Kasumi-1 (cell line): Measurements from ENCODE around the gene CNP.

Experiments used
- DNase-seq, 2 experiments: peaks; one replicate each; lab custom pipeline; 2025; lab: John Stamatoyannopoulos, UW

The CNP gene

DNA sequence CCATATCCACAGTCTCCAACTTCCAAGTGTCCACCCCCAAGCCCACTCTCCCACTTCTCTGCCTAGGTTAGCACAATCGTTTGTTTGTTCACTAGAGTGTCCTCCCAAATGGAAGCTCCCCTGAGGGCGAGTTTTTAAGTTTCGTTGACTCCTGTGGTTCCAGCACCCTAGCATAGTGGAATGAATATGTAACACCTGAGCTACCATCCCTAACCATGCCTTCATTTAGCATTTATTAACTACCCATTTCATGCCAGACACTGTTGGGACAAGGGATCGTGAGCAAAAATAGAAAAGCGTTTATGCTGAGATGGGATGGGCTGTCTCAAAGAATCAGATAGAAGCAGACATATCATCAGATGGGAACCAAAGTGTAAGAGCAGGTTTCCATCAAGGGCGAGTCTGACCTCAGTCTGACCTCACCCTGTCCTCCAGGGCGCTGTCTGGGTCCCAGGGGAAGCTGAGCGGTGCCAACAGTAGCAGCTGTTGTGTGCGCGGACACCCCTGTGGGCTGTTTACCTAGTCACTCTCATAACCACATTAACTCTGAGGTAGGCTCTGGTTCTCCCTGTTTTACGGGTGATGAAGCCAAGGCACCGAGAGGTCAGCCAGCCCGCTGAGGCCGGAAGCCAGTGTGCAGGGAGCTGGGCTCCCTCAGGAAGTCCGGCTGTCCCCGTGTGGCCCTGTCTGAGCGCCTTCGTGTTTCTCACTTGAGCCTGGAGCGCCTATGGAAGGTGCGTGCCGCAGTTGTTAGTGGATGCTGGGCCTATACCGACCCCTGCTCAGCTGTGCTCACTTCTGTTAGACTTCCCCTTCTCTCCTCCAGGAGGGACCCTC is 6.2 kb downstream of the CNP start:
- no peak for DNase-seq

DNA sequence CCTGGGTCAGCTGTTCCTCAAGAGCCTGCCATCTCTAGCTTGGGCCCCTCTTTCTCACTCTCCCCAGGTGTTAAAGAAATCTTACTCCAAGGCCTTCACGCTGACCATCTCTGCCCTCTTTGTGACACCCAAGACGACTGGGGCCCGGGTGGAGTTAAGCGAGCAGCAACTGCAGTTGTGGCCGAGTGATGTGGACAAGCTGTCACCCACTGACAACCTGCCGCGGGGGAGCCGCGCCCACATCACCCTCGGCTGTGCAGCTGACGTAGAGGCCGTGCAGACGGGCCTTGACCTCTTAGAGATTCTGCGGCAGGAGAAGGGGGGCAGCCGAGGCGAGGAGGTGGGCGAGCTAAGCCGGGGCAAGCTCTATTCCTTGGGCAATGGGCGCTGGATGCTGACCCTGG is 6.8 kb downstream of the CNP start:
- no peak for DNase-seq

DNA sequence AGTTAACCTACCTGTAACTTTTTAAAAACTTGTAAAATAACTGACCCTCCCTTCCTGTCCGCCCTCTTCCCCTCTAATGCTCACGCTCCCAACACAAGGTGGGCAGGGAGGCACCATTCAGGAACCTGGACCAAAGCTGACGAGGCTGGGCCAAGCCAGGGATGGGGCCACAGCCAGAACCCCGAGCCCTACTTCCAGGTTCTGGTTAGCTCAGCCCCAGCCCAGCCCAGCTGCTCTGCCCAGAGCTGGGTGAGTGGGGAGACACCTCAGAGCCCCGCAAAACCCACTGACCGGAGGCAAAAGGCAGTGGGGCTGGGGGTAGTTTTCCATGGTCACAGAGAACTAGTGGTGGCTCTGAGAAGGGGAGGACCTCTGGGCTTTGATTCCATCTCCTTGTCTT is 7.4 kb downstream of the CNP start:
- no peak for DNase-seq

DNA sequence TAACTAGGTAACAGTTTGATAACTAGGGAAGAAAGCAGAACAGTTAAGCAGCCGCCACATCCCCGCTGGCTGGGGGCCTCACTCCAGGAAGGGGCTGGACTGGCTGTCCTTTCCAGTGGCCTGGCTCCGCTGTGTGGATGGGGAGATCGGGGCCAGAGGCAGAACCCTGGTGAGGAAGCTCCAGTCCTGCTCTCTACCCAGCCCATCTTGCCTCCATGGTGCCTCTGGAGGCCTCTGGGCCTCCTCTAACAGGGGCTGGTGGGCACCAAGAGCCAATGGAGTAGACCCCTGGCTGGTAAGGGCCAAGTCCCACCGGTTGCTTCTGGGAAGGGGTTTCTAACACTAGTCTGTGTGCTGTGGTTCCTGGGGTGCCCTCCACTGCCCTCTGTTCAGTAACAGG is 8.1 kb downstream of the CNP start:
- no peak for DNase-seq

DNA sequence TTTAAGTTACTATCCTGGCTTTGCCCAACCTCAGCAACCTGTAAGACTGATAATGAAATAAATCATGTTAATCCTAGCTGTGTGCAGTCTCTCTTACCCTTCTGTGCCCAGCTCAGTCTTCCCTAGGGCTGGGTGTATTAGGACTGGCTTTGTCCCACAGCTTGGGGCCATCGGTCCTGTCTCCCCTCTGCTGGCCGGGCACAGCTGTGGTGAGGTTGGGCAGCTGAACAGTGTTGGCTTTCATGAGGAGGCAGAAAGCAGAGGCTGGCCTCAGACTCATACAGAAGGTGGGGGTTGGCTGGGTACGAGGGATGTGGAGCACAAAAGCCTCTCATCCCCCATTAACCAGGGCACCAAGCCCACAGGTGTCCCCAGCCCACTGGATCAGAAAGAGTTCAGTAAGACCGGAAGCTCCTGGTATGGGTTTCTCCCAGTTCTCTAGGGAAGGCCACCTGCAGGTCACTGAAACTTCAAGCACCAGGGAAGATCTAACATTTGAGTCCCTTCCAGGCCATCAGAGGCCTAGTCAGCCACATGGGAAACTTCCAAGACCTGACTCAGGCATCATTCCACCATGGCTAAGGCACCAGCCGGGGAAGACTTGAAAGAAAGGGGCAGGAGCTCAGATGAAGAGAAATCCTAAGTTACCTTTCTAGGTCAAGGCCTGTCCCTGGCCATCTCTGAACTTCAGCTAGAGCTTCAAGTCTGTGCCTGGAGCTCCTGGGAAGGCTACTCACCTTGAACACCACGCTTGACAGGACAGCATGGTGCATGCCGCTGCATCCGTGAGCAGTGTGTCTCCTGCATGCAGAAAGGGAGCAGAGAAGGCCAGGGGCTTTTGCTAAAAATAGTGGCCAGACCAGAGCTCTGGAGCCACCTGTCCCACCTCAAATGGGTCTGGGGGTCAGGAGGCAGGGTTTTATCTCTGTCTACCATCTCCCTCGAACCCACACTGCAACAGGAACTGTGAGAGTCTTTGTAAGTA is 8.8 kb downstream of the CNP start:
- no peak for DNase-seq

DNA sequence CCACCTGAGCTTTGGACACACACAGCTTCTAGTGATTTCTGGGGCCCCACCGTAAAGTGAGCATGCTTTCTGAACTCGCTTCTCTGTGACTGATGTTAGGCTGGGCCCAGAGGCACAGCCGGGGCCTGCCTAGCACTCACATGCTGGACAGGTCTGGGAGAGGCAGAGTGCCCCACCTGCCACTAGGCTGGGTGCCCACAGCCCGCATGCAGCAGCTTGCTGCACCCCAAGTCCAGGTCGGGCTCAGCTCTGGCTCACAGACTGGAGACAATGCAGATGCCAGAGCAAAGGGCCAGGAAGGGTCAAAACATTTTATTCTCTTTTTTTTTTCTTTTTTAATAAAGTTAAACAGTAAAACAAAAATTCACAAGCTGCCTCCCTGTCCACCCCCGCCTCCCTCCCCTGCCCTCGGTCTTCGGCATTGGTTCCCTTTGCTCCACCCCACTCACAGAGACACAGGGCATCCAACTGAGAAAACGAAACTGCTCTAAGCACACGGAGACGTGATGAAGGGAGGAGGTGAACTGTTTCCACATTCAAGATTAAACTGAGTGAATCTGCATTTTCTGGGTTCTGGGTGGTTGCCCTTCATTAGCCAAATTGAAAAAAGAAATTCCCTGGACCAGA is 9.7 kb downstream of the CNP start:
- no peak for DNase-seq

DNA sequence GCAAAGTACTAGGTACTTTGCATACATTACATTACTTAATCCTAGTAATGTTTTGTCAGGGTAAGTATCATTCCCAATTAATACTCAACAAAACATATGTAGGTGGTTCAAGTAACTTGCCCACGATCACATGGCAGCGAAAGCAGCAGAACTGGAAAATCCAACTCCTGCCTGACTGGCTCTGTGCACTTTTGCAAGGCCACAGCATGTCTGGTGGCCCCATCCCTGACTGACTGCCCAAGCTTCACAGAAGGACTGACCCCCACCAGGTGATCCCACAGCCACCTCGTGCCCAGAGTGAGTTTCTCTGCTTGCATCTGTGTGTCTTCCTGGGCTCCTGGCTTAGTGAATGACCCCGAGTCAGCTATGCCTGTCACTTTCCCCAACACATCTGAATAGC is 11.4 kb downstream of the CNP start:
- DNase-seq: no peak

DNA sequence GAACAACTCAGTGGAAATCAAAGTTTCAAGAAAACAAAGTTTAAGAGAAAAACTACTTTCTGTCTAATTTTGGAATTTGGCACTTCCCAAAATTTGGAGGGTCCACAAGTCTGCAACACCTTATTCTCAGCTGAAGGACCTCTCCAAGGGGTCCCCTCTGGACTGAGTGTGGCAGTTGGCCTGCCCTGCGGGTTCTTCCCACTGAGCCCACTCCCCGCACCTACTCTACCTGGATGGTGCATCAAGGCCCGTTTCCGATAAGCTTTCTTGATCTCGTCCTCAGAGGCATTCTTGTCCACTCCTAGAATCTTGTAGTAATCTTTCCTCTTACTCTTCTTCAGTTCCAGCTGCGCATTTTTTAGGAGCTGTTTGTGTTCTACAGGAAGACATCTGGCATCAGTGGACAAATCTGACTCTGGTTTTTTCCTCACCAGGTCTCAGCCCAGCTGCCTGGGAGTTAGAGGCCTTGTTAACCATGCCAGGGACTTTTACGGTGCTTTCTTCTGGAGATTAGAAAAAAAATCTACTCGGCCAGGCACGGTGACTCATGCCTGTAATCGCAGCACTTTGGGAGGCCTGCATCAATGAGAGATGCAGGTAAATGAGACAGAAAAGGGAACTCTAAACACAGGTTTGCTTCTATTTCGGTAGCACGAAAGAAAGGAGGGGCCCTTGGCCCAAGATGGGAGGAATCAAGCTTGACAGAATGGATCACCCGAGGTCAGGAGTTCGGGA is 15.6 kb downstream of the CNP start:
- no peak for DNase-seq

DNA sequence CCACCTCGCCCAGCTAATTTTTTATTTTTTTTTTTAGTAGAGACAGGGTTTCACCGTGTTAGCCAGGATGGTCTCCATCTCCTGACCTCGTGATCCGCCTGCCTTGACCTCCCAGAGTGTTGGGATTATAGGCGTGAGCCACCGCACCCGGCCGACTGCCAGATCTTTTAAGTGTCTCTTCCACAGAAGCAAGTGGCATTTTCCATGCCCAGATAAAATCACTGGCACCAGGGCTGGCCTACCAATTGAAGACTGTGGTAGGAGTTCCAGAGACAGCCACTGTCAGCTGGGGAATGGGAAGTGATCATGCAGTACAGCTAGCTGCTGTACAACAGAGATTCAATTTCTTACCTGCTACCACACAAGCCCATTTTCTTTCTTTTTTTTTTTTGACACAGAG is 17.9 kb downstream of the CNP start:
- no peak for DNase-seq

DNA sequence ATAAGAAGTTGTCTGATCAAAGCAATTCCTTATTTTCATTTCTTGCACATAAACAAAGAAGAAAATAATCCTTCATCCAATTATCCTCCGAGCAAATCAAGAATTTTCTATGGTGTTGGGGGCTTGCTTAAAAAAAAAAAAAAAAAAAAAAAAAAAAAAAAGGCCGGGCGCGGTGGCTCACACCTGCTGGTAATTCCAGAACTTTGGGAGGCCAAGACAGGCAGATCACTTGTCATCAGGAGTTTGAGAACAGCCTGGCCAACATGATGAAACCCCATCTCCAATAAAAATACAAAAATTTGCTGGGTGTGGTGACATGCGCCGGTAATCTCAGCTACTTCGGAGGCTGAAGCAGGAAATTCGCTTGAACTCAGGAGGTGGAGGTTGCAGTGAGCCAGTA is 19.3 kb downstream of the CNP start:
- DNase-seq: no peak

DNA sequence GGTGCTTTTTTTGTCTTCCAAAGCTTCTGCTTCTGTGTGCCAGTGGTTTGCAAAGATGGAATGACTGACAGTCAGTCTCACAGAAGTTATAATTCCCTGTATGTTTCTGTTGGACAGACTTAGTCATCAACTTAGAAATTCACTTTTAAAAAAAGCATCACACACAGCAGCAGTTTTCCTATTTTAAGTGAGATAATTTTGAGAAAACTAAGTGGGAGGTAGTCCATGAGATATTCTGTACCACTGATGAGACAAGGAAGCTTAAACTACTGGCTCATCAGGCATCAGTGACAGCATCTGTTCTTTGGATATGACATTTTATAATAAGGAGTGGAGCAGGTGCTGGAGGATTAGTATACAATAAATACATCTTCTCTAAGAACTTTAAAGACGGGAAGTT is 20.0 kb downstream of the CNP start:
- DNase-seq: no peak

DNA sequence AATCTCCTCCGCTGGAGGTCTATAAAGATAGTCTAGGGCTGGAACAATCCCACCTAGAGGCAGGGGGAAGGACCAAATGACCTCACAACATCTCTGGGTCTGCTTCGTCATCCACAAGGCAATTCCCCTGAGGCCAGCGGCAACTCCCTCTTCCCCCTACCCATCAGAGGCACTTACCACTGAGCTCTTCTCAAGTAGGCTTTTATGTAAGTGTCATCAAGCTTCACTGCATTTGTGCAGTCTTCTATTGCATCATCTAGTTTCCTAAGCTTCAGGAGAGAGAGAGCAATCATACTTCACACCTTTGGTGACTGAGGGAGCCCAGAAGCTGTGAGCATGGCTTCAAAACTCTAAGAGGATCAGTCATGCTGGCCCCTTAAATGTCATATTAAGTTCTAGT is 21.0 kb downstream of the CNP start:
- no peak for DNase-seq

DNA sequence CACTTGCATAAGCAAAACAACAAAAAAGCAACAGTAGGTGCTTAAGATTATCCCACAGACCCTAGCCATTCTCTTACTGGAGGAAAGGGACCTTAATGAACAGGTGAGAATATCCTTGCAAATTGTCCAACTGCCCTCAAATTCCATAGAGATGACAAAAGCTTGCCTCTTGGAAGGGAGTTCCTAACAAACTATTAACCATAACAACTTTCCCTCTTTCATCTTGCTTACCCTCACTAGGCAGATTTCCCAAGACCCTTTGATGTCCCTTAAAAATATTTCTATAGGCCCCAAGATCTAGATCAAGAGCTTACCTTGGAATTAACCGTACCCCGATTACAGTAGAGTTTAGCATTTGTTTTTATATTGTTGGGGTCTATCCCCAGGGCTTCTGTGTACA is 21.8 kb downstream of the CNP start:
- DNase-seq: no peak

DNA sequence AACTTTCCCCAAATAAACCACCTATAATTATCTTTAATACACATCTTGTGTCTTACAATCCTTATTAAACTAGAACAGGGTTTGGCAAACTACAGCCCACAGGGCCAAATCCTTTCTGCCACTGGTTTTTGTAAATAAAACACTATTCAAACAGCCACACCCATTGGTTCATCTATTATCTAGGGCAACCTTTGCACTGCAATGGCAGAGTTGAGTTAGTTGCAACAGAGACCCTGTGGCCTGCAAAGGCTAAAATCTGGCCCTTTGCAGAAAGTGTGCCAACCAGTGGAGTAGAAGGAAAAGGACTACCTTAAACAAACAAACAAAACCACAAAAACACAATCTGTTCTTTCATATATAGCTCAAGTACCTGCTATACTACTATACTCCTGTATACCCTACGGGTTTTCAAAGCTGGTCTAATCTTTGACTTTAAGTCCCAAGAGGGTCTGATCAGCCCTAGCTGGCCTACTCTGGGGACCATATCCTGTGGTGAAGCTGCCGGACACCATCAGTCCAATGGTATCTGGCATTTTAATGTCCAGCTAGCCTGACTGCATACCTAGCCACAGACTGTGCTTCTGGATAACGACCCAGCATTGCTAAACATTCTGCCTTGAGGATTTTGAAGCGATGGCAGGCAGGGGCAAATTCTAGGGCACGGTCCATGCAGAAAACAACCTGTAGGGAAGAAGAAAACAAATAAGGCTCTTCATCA is 23.3 kb downstream of the CNP start:
- no peak for DNase-seq

DNA sequence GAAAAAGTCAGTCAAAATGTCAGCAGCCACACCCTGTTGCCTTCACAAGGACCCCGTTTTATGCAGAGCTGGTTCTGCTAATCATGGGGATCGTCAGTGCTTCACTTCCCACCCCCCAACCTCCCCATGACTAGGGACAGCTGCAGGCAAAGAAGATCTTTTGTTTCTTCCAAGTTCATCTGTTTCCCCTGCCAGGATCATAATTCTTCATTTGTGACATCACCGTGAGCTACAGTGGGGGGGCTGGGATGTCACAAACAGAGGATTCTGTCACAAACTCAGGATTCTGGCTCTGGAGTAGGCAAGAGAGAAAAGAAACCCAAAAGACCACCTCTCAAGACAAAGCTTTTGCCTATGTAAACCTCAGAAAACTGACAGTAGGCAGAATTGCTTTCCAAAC is 26.0 kb downstream of the CNP start:
- no peak for DNase-seq

DNA sequence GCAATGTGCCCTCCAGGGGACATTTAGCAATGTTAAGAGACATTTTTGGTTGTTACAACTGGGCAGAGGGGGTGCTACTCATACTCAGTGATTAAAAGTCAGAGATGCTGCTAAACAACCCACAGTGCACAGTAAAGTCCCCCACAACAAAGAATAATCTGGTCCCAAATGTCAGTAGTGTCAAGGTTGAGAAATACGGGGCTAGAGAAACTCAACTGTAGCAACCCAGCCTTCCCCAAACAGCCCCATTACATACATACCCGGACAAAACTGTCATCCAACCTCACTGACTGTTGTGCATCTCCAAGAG is 30.2 kb downstream of the CNP start:
- DNase-seq: no peak

DNA sequence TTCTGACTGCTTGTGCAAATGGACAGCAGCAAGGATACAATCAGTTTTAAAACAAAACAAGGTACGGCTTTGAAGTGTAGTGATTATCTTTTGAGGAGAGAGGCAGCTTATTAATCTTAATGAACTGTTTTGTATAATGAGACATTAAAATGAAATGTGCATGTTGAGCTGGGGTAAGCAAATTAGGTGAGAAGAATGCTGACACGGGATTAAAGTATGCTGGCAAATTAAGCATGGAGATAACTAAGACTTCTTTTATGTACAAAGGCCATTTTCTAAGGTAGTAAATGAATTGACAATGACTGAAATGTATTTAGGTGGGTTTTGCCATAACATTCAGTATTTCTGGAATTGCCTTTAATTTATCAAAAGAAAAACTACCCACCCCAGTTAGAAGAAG is 31.9 kb downstream of the CNP start:
- DNase-seq: no peak

DNA sequence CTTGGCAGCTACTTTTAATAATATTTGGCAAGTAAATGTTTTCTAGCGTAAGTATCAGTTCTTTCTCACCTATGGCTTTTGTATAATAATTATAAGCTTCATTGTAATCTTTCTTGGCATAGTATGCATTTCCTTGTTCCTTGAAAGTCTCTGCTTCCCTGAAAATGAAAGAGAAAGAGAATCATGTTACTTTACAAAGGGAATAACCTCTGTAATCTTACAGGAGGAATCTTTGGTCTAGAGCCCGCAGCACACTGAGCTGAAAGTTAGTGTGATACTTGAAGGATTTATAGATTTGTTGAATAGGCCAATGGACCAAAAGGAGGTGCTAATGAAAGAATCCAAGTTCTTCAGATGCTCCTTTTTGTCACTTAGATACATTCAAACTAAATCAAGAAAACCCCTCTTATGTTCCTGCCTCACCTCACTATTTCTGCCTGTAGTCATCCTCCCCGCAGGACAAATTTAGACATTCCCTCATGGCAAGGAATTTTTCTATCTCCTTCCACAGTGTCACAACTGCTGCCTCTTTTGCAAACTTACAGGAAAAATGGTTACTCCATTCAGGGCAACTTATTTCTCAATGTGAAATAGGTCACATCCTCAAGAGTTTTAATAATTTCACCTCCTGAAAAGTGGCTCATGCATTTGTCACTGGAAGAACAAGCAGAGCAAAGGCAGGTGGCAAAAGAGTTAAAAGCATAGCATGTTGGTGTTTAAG is 34.0 kb downstream of the CNP start:
- no peak for DNase-seq

DNA sequence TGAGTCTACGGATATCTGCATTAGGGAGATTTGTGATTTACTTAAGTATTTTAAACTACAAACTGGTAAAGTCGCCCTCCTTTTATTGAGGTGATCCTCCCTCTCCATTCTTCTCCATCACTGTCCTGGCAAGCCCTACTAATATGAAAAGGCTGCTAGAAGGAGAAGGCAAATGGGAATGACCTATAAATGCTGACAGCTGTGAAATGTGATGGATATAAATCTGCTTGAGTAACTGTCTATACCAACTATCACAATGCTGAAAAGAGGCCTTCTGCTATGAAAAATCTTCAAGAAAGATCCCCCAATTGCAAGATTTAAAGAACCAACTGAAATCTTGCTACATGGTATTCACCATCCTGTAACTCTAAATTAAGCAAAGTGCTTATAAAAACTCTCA is 35.1 kb downstream of the CNP start:
- DNase-seq: no peak

DNA sequence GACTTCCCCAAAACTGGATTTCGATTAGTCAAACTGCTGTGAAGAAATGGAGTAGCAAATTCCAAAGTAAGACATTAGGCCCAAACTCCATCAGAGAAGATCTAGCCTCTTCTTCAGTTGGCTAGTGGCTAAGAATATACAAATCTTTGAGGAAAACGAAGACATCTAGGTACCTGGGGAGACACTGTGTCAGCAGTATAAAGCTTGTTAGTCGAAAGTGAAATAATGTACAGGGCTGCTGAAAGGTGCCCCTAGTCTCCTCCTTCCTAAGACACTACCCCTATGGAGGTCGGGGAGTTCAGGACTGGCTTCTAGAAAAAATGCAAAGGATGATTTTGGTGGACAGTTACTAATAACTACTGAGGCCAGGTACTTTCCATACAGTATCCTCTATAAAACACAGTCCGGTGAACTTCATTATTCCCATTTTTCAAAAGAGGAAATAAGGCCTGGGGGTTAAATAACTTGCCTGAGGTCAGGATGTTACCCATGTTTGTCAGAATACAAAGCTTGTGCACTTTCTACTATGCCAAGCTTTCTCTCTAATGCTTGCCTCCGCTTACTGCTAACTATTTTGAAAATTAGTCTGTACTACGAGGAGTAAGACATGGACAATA is 35.7 kb downstream of the CNP start:
- DNase-seq: no peak
